ENCODE data around the gene ZNF112.

Gene ZNF112

GRCh38 chr19:44346556-44346955 lies 9.9 kb downstream of the ZNF112 start:
- TF ChIP-seq PPARA (CRISPR knock-in tag; IDR thresholded peaks at IDR 0.05; ENCODE audit: borderline replicate concordance) (no peak), POU6F1 (CRISPR knock-in tag; IDR thresholded peaks at IDR 0.05; ENCODE audit: borderline replicate concordance, low read depth) (no peak), ZNF565 (CRISPR knock-in tag; conservative IDR thresholded peaks at IDR 0.05; ENCODE audit: low read depth) (no peak)
- no peak for ATAC-seq

- no peak for TF ChIP-seq OSR1 (CRISPR knock-in tag; IDR thresholded peaks at IDR 0.05)
- TF ChIP-seq POU6F1 (CRISPR knock-in tag; IDR thresholded peaks at IDR 0.05; ENCODE audit: borderline replicate concordance, low read depth) = no peak
- no peak for TF ChIP-seq RARB (CRISPR knock-in tag; IDR thresholded peaks at IDR 0.05)
- no peak for TF ChIP-seq CREB5 (CRISPR knock-in tag; IDR thresholded peaks at IDR 0.05; ENCODE audit: low read depth)
- no peak for TF ChIP-seq BACH2 (CRISPR knock-in tag; IDR thresholded peaks at IDR 0.05; ENCODE audit: borderline replicate concordance)
- no peak for TF ChIP-seq SNAI2 (CRISPR knock-in tag; IDR thresholded peaks at IDR 0.05)
- no peak for ATAC-seq
Observed at GRCh38 chr19:44345959-44346358, 10.5 kb downstream of the ZNF112 start.

- no peak for TF ChIP-seq ZNF565 (CRISPR knock-in tag; conservative IDR thresholded peaks at IDR 0.05; ENCODE audit: low read depth)
- TF ChIP-seq ZFP3 (CRISPR knock-in tag; IDR thresholded peaks at IDR 0.05) = no peak
- TF ChIP-seq PATZ1 (CRISPR knock-in tag; IDR thresholded peaks at IDR 0.05; ENCODE audit: borderline replicate concordance) = no peak
- no peak for TF ChIP-seq ZFP30 (CRISPR knock-in tag; IDR thresholded peaks at IDR 0.05)
- TF ChIP-seq CSRNP3 (CRISPR knock-in tag; IDR thresholded peaks at IDR 0.05) = no peak
- no peak for TF ChIP-seq GLIS3 (CRISPR knock-in tag; IDR thresholded peaks at IDR 0.05)
- no peak for TF ChIP-seq POU6F1 (CRISPR knock-in tag; IDR thresholded peaks at IDR 0.05; ENCODE audit: borderline replicate concordance, low read depth)
- TF ChIP-seq PPARA (CRISPR knock-in tag; IDR thresholded peaks at IDR 0.05; ENCODE audit: borderline replicate concordance) = no peak
- no peak for TF ChIP-seq TSHZ2 (CRISPR knock-in tag; IDR thresholded peaks at IDR 0.05)
- TF ChIP-seq ZNF8 (CRISPR knock-in tag; IDR thresholded peaks at IDR 0.05) = no peak
- no peak for TF ChIP-seq ISL1 (CRISPR knock-in tag; IDR thresholded peaks at IDR 0.05)
- TF ChIP-seq BACH2 (CRISPR knock-in tag; IDR thresholded peaks at IDR 0.05; ENCODE audit: borderline replicate concordance) = no peak
- no peak for TF ChIP-seq ZC3H10 (CRISPR knock-in tag; IDR thresholded peaks at IDR 0.05)
- no peak for TF ChIP-seq TCF4 (CRISPR knock-in tag; IDR thresholded peaks at IDR 0.05; ENCODE audit: borderline replicate concordance)
- no peak for TF ChIP-seq OSR1 (CRISPR knock-in tag; IDR thresholded peaks at IDR 0.05)
- no peak for TF ChIP-seq TOX (CRISPR knock-in tag; IDR thresholded peaks at IDR 0.05; ENCODE audit: borderline replicate concordance)
- no peak for ATAC-seq
Observed at GRCh38 chr19:44344255-44344654, 12.2 kb downstream of the ZNF112 start.
